PC-3 (cell line): ENCODE measurements around the gene TNS3. TPM values are rescaled to one million over a fixed set of nuclear protein-coding genes. Genes with fewer than 3 reads are reported as not detected.
A peak's percentile ranks its signal among the peaks of the same experiment; 100 is the strongest.

Source experiments
- ATAC-seq: fragments of 200-7000 bp; cut with Tn5 transposase; 2 replicates; pipeline ENCODE4 v1.9.1; 2020; ENCODE audit warnings: mild to moderate bottlenecking, moderate library complexity
- BruUV-seq: library from RNA; stranded (reverse); fragments of 400-500 nt; replicated peaks from 2 replicates; lab custom pipeline; 2021; lab: Mats Ljungman, UMichigan
- CTCF ChIA-PET: fragments of 300-600 bp; sonication (Branson Sonifier 250); formaldehyde crosslinking; loops from one replicate; lab custom pipeline; 2022; ENCODE audit warnings: antibody characterized with exemption; lab: Charles Lee
- POLR2A ChIA-PET: fragments of 300-600 bp; sonication (Branson Sonifier 250); formaldehyde crosslinking; loops from one replicate; lab custom pipeline; 2022; ENCODE audit warnings: antibody characterized with exemption; ENCODE audit not compliant: unreplicated experiment; lab: Charles Lee
- DNase-seq: peaks from one replicate; pipeline ENCODE4 v3.0.0-alpha.2; 2015
- H2AFZ ChIP-seq: fragments of 300-600 bp; sonication (generic); 2 replicates; pipeline ENCODE4 v1.6.0; 2016; ENCODE audit warnings: antibody characterized with exemption, low read length
- H3F3A ChIP-seq: fragments of 300-600 bp; sonication (generic); one replicate; pipeline ENCODE4 v1.6.0; 2017; ENCODE audit warnings: antibody characterized with exemption, low read length, control low read depth, mild to moderate bottlenecking; ENCODE audit not compliant: unreplicated experiment
- H3K27ac ChIP-seq: fragments of 300-600 bp; sonication (generic); 2 replicates; pipeline ENCODE4 v1.5.1; 2016; ENCODE audit warnings: mild to moderate bottlenecking, low read length
- H3K27me3 ChIP-seq: fragments of 300-600 bp; sonication (generic); 2 replicates; pipeline ENCODE4 v1.6.1; 2016; ENCODE audit warnings: low read length, mixed read lengths
- H3K36me3 ChIP-seq: fragments of 300-600 bp; sonication (generic); 2 replicates; pipeline ENCODE4 v1.6.1; 2016; ENCODE audit warnings: low read depth, mixed run types, low read length, mixed read lengths
- H3K4me1 ChIP-seq: fragments of 300-600 bp; sonication (generic); 2 replicates; pipeline ENCODE4 v1.5.1; 2016; ENCODE audit warnings: low read length; ENCODE audit not compliant: insufficient read depth
- H3K4me2 ChIP-seq: fragments of 300-600 bp; sonication (generic); 2 replicates; pipeline ENCODE4 v1.6.0; 2016; ENCODE audit warnings: low read length
- H3K4me3 ChIP-seq: fragments of 300-600 bp; sonication (generic); 2 replicates; pipeline ENCODE4 v1.5.1; 2016; ENCODE audit warnings: mild to moderate bottlenecking, low read length, mixed read lengths
- H3K79me2 ChIP-seq: fragments of 300-600 bp; sonication (generic); 2 replicates; pipeline ENCODE4 v1.6.1; 2017; ENCODE audit warnings: low read length, mixed read lengths
- H3K9ac ChIP-seq: fragments of 300-600 bp; sonication (generic); 2 replicates; pipeline ENCODE4 v1.6.0; 2016; ENCODE audit warnings: mild to moderate bottlenecking, low read length
- H3K9me2 ChIP-seq: fragments of 300-600 bp; sonication (generic); replicated peaks from 2 replicates; pipeline ENCODE4 v1.6.1; 2016; ENCODE audit warnings: mixed run types, low read length, mixed read lengths
- H3K9me3 ChIP-seq: fragments of 300-600 bp; sonication (generic); 2 replicates; pipeline ENCODE4 v1.6.1; 2016; ENCODE audit warnings: low read length, mixed read lengths
- H4K20me1 ChIP-seq: fragments of 300-600 bp; sonication (generic); 2 replicates; pipeline ENCODE4 v1.6.1; 2016; ENCODE audit warnings: low read length, mixed read lengths
- EZH2 ChIP-seq: fragments of 300-600 bp; sonication (generic); IDR thresholded peaks from one replicate; pipeline ENCODE4 v1.6.1; 2017; ENCODE audit warnings: antibody characterized with exemption, mild to moderate bottlenecking, low read length; ENCODE audit not compliant: unreplicated experiment
- EZH2phosphoT487 ChIP-seq: fragments of 300-600 bp; sonication (generic); IDR thresholded peaks from 2 replicates; pipeline ENCODE4 v1.6.1; 2018; ENCODE audit warnings: mild to moderate bottlenecking, antibody characterized with exemption, low read length, borderline replicate concordance
- intact Hi-C: fragments of 100-400 bp; cut with micrococcal nuclease; formaldehyde crosslinking; loops from 2 replicates; pipeline ENCODE4 v1.9.0; 2023
- total RNA-seq: library from RNA; depleted of rRNA; stranded (reverse); fragments of >200 nt; gene quantifications from 2 replicates; pipeline ENCODE4 v1.2.3, GENCODE V29; 2014
- TF ChIP-seq, protein P1 (sequence below): fragments of 300-600 bp; sonication (generic); conservative IDR thresholded peaks from 2 replicates; pipeline ENCODE4 v1.5.1; 2017; ENCODE audit warnings: antibody characterized with exemption, low read depth, mild to moderate bottlenecking, low read length

The TNS3 gene
- total RNA-seq, 1 experiment from 2014 or later: 72.3 TPM

DNA sequence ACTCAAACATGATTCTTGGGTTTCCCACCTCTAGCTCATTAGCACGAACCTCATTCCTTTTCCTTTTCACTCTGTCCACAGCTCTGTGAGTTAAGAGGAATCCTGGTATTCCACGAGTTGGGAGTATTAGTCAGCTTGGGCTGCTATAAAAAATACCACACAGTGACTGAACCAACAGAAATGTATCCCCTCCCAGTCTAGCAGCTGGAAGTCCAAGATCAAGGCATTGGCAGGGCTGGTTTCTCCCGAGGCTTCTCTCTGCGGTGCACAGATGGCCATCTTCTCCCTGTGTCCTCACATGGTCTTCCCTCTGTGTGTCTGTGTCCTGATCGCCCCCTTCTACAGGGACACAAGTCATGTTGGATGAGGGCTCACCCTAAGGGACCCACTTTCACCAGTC lies 261.6 kb downstream of the TNS3 start:
- H4K20me1 ChIP-seq: no peaks in the 10 kb centered on the region
- H3K4me1 ChIP-seq: no peaks in the 10 kb centered on the region
- H3K79me2 ChIP-seq: no peaks in the 10 kb centered on the region
- no peak overlapping the region for H3K27ac ChIP-seq
- no peaks in the 10 kb centered on the region for H3K9me2 ChIP-seq
- H3F3A ChIP-seq: no peaks in the 10 kb centered on the region
- peaks cover 41% of the 10 kb centered on the region for H3K36me3 ChIP-seq
- DNase-seq (peak; percentile 21), ATAC-seq (no peak; the same call in 1 of the 2 replicates)
- TF ChIP-seq EZH2 (no peak), EZH2phosphoT487 (no peak)
- TF ChIP-seq, protein P1, sequence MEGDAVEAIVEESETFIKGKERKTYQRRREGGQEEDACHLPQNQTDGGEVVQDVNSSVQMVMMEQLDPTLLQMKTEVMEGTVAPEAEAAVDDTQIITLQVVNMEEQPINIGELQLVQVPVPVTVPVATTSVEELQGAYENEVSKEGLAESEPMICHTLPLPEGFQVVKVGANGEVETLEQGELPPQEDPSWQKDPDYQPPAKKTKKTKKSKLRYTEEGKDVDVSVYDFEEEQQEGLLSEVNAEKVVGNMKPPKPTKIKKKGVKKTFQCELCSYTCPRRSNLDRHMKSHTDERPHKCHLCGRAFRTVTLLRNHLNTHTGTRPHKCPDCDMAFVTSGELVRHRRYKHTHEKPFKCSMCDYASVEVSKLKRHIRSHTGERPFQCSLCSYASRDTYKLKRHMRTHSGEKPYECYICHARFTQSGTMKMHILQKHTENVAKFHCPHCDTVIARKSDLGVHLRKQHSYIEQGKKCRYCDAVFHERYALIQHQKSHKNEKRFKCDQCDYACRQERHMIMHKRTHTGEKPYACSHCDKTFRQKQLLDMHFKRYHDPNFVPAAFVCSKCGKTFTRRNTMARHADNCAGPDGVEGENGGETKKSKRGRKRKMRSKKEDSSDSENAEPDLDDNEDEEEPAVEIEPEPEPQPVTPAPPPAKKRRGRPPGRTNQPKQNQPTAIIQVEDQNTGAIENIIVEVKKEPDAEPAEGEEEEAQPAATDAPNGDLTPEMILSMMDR: no peak
- H3K9me3 ChIP-seq: no peaks in the 10 kb centered on the region
- CTCF ChIA-PET: interaction anchor here (0.6 kb wide), 1 partner anchor 54 kb away, joined by 3 read pairs; no protein-coding TSS in a partner anchor
- no peak overlapping the region for H2AFZ ChIP-seq
- no TSS peak for BruUV-seq
- no peak overlapping the region for H3K4me3 ChIP-seq
- H3K4me2 ChIP-seq: no peak overlapping the region
- POLR2A ChIA-PET: no interaction called here
- H3K9ac ChIP-seq: no peak overlapping the region
- no peaks in the 10 kb centered on the region for H3K27me3 ChIP-seq
- intact Hi-C loops: no loop called here

DNA sequence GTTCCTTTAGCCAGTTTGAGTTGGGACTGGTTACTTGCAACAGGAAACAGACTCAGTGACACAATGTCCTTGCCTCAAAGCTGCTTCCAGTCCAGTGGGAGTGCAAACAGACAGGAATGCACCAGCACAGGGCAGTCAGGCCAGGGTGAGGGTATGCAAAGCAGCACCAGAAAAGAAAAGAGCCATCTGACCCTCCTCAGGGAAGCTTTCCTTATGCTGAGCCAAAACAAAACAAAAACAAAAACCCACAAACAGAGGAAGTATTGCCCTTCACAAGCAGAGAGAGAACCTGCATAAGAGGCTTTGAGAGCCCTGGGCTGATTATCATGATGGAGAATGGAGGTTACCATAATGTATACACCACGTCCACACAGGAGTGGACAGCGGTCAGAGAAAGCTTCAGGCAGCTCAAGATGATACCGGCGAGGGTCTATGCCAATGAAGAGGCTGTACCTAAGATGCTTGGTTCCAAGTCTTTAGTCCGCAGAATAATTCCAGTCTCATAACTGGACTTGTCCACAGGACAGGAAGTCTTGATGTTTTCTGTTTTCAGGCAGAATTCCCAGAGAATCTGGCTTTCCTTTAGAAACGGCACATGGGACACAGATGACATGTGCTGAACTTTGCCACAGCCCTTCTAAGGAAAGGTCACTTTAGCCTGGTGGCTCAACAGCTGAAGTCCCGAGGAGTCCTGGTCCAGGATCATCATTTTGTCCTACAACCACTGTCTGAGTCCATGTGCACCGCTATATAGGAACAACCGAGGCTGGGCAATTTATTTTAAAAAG lies 263.3 kb downstream of the TNS3 start:
- no peak overlapping the region for H3K9ac ChIP-seq
- H3K36me3 ChIP-seq: peaks cover 41% of the 10 kb centered on the region
- POLR2A ChIA-PET: no interaction called here
- H3K4me2 ChIP-seq: no peak overlapping the region
- no peaks in the 10 kb centered on the region for H3K27me3 ChIP-seq
- H3K4me1 ChIP-seq: no peaks in the 10 kb centered on the region
- CTCF ChIA-PET: no interaction called here
- ATAC-seq (no peak), DNase-seq (no peak)
- H3F3A ChIP-seq: no peaks in the 10 kb centered on the region
- no TSS peak for BruUV-seq
- H4K20me1 ChIP-seq: no peaks in the 10 kb centered on the region
- H3K79me2 ChIP-seq: no peaks in the 10 kb centered on the region
- no peaks in the 10 kb centered on the region for H3K9me2 ChIP-seq
- H3K4me3 ChIP-seq: no peak overlapping the region
- TF ChIP-seq EZH2phosphoT487 (no peak), EZH2 (no peak)
- TF ChIP-seq, protein P1: no peak
- intact Hi-C loops: no loop called here
- H2AFZ ChIP-seq: no peak overlapping the region
- H3K9me3 ChIP-seq: no peaks in the 10 kb centered on the region
- H3K27ac ChIP-seq: no peak overlapping the region

DNA sequence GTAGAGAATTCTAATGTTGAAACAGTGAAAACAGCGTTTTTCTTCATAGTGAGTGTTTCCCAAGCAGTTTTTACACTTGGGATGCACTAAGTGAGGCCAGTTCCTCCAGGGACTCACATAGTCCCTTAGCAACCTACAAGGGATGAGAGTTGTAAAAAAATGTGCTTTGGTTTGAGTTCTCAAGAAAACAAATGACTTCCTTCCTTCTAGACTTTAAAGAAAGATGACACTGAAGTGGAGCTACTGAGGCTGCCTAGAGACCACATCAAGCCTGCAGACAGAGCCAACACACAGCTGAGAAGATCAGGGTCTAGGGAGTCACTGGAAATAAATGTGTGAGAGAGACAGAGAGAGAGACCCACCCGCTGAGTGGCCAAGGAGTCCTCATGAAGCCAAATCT lies 264.4 kb downstream of the TNS3 start:
- H2AFZ ChIP-seq: no peak overlapping the region
- H3K9me2 ChIP-seq: no peaks in the 10 kb centered on the region
- H4K20me1 ChIP-seq: no peaks in the 10 kb centered on the region
- no peaks in the 10 kb centered on the region for H3F3A ChIP-seq
- no peaks in the 10 kb centered on the region for H3K79me2 ChIP-seq
- H3K27me3 ChIP-seq: no peaks in the 10 kb centered on the region
- no peak overlapping the region for H3K4me3 ChIP-seq
- H3K4me2 ChIP-seq: no peak overlapping the region
- H3K9me3 ChIP-seq: no peaks in the 10 kb centered on the region
- peaks cover 41% of the 10 kb centered on the region for H3K36me3 ChIP-seq
- CTCF ChIA-PET: no interaction called here
- ATAC-seq (no peak), DNase-seq (no peak)
- intact Hi-C loops: no loop called here
- TF ChIP-seq EZH2: no peak
- TF ChIP-seq EZH2phosphoT487: no peak
- TF ChIP-seq, protein P1: no peak
- H3K9ac ChIP-seq: no peak overlapping the region
- no peak overlapping the region for H3K27ac ChIP-seq
- no TSS peak for BruUV-seq
- POLR2A ChIA-PET: no interaction called here
- no peaks in the 10 kb centered on the region for H3K4me1 ChIP-seq
